Measurements from ENCODE around the gene APBB2. TPM values are rescaled to one million over a fixed set of nuclear protein-coding genes. Genes with fewer than 3 reads are reported as not detected.
"Not testable (repeated sequence)": the region's sequence is repeated elsewhere in the genome, so short reads cannot be mapped to it uniquely, and the experiment has no call there.

Gene APBB2
- total RNA-seq, 4 donors from 2014 or later, result 47.5 to 99.9 (median 57.5) TPM

- DNase-seq, result no peak
- TF ChIP-seq CTCF (IDR thresholded peaks at IDR 0.05) (no peak), POLR2A (IDR thresholded peaks at IDR 0.05) (no peak)
- no peaks in the 10 kb centered on the region for H3K9me3 ChIP-seq
- H3K4me1 ChIP-seq, result no peaks in the 10 kb centered on the region
- peaks cover 0 to 24% (median 0%) of the 10 kb centered on the region in 3 donors for H3K36me3 ChIP-seq
- no peak overlapping the region for H3K4me3 ChIP-seq
- no peak overlapping the region for H3K27ac ChIP-seq
- no peaks in the 10 kb centered on the region for H3K27me3 ChIP-seq
Observed at GRCh38 chr4:40826821-40827220, 387.5 kb downstream of the APBB2 start.

GRCh38 chr4:40825014-40825838 is 389.1 kb downstream of the APBB2 start:
- Histone ChIP-seq H3K27me3 (no peaks in the 10 kb centered on the region), H3K4me1 (no peaks in the 10 kb centered on the region), H3K4me3 (no peak overlapping the region), H3K36me3 (peaks cover 0 to 28% (median 0%) of the 10 kb centered on the region in 3 donors), H3K9me3 (no peaks in the 10 kb centered on the region), H3K27ac (no peak overlapping the region)
- no peak for TF ChIP-seq POLR2A (IDR thresholded peaks at IDR 0.05)
- TF ChIP-seq CTCF (IDR thresholded peaks at IDR 0.05), result no peak
- no peak for DNase-seq

DNA sequence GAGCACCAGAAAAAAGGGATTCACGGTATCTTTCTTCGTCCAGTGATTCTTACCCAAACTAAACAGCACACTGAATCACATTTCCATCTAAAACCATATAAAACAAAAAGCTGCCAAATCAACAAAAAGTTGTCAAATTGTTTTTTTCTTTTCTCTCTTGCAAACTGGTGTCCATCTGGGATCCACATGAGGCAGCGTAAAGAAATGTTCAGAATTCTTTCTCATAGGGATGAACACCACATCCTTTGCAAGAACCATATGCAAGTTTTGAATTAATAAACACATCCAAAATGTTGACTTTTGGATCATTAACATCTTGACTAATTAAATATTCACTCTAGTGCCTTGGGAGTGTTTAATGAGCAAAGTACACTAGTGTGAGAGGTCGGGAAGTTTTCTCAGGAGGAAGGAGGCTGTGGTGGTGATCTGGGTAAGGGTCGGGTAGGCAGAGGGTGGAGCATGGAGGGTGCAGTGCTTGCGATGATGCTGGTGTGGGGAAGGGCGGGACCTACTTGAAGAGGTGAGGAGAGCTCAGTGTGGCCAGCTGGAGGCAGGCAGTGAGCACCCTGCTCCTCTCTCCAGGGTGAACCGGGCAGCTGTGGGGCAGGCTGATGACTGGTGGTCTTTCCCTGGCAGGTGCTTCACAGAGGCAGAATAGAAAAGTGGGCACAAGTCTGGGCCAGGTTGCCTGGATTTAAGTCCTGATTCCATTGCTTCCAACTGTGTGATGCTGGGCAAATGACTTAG is 391.7 kb downstream of the APBB2 start:
- Histone ChIP-seq H3K27me3 (no peaks in the 10 kb centered on the region), H3K4me3 (no peak overlapping the region), H3K27ac (no peak overlapping the region), H3K36me3 (peaks cover 0 to 23% (median 0%) of the 10 kb centered on the region in 3 donors), H3K9me3 (no peaks in the 10 kb centered on the region), H3K4me1 (no peaks in the 10 kb centered on the region)
- TF ChIP-seq CTCF (IDR thresholded peaks at IDR 0.05) (no peak), POLR2A (IDR thresholded peaks at IDR 0.05) (no peak)
- no peak for DNase-seq

DNA sequence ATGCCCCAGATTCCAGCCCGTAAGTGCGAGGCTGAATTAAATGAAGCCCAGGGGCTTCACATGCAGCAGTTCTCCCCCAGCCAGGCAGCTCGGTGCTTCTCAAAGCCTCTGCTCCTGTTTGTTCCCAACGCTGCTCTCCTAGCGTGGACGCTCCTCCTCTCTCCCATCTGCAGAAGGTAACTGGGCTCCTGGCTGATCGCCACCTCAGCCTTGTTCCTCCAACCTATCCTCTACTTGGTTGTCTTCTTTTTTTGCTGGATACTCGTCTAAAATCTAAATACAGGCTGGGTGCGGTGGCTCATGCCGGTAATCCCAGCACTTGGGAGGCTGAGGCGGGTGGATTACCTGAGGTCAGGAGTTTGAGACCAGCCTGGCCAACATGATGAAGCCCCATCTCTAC is 394.2 kb downstream of the APBB2 start:
- H3K4me1 ChIP-seq, result no peaks in the 10 kb centered on the region
- peaks cover 0 to 27% (median 0%) of the 10 kb centered on the region in 3 donors for H3K36me3 ChIP-seq
- H3K9me3 ChIP-seq, result no peaks in the 10 kb centered on the region
- H3K27ac ChIP-seq, result no peak overlapping the region
- H3K4me3 ChIP-seq, result no peak overlapping the region
- no peak for TF ChIP-seq CTCF (IDR thresholded peaks at IDR 0.05)
- no peak for TF ChIP-seq POLR2A (IDR thresholded peaks at IDR 0.05)
- H3K27me3 ChIP-seq, result no peaks in the 10 kb centered on the region
- no peak for DNase-seq

DNA sequence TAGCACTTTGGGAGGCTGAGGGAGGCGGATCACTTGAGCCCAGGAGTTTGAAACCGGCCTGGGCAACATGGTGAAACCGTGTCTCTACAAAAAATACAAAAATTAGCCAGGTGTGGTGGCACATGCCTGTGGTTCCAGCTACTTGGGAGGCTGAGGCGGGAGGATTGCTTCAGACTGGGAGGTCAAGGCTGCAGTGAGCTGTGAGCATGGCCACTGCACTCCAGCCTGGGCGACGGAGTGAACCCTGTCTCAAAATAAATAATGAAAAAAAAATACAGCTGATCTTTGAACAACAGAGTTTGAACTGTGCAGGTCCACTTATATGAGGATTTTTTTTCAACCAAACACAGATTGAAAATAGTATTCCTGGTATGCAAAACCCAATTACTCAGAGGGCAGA is 397.2 kb downstream of the APBB2 start:
- not testable (repeated sequence) for DNase-seq, H3K4me3 ChIP-seq, H3K27me3 ChIP-seq, H3K9me3 ChIP-seq, H3K27ac ChIP-seq, H3K4me1 ChIP-seq
- H3K36me3 ChIP-seq, result peaks cover 0 to 29% (median 0%) of the 10 kb centered on the region in 3 donors

GRCh38 chr4:40812856-40813255 is 401.5 kb downstream of the APBB2 start:
- Histone ChIP-seq H3K36me3 (peaks cover 0 to 21% (median 0%) of the 10 kb centered on the region in 3 donors), H3K27ac (peak overlapping the region in 1 of 4 donors; percentile 32), H3K27me3 (no peaks in the 10 kb centered on the region), H3K4me1 (no peaks in the 10 kb centered on the region), H3K4me3 (no peak overlapping the region), H3K9me3 (no peaks in the 10 kb centered on the region)
- TF ChIP-seq POLR2A (IDR thresholded peaks at IDR 0.05), result no peak
- TF ChIP-seq CTCF (IDR thresholded peaks at IDR 0.05), result no peak
- DNase-seq, result no peak
